Smooth muscle cell (in vitro differentiated cells): ENCODE measurements around the gene SLC24A4. TPM values are rescaled to one million over a fixed set of nuclear protein-coding genes. Genes with fewer than 3 reads are reported as not detected.

Experiments used
- DNase-seq: peaks from one replicate; lab custom pipeline; 2025; ENCODE audit not compliant: unreplicated experiment; lab: John Stamatoyannopoulos, UW
- H2AFZ ChIP-seq: fragments of 200-600 bp; sonication (generic); 2 replicates; pipeline ENCODE4 v1.6.0; 2016; ENCODE audit warnings: antibody characterized with exemption, low read depth, mild to moderate bottlenecking
- H3F3A ChIP-seq: fragments of 200-600 bp; sonication (generic); 2 replicates; pipeline ENCODE4 v1.6.0; 2017; ENCODE audit warnings: antibody characterized with exemption, low read depth
- H3K27ac ChIP-seq: fragments of 200-600 bp; sonication (generic); 2 replicates; pipeline ENCODE4 v1.5.1; 2016; ENCODE audit warnings: low read depth, mild to moderate bottlenecking
- H3K27me3 ChIP-seq: fragments of 200-600 bp; sonication (generic); 2 replicates; pipeline ENCODE4 v1.6.1; 2016; ENCODE audit warnings: low read depth, mild to moderate bottlenecking
- H3K36me3 ChIP-seq: fragments of 200-600 bp; sonication (generic); 2 replicates; pipeline ENCODE4 v1.5.1; 2016; ENCODE audit warnings: low read depth
- H3K4me1 ChIP-seq: fragments of 200-600 bp; sonication (generic); 2 replicates; pipeline ENCODE4 v1.5.1; 2016; ENCODE audit warnings: low read depth
- H3K4me2 ChIP-seq: fragments of 200-600 bp; sonication (generic); 2 replicates; pipeline ENCODE4 v1.6.0; 2016; ENCODE audit warnings: mild to moderate bottlenecking
- H3K4me3 ChIP-seq: fragments of 200-600 bp; sonication (generic); 2 replicates; pipeline ENCODE4 v1.5.1; 2016; ENCODE audit warnings: mild to moderate bottlenecking
- H3K79me2 ChIP-seq: fragments of 200-600 bp; sonication (generic); 2 replicates; pipeline ENCODE4 v1.6.0; 2016; ENCODE audit warnings: low read depth, mild to moderate bottlenecking
- H3K9ac ChIP-seq: fragments of 200-600 bp; sonication (generic); 2 replicates; pipeline ENCODE4 v1.6.0; 2016; ENCODE audit warnings: low read depth
- H3K9me3 ChIP-seq: fragments of 200-600 bp; sonication (generic); replicated peaks from 2 replicates; pipeline ENCODE4 v1.5.1; 2016; ENCODE audit warnings: low read depth
- H4K20me1 ChIP-seq: fragments of 200-600 bp; sonication (generic); 2 replicates; pipeline ENCODE4 v1.6.0; 2016; ENCODE audit warnings: low read depth
- WGBS: methylation state at CpG from one replicate; pipeline ENCODE4 v1.1.7; 2016; ENCODE audit warnings: low lambda C conversion rate; 5-methylcytosine and 5-hydroxymethylcytosine counted together
- polyA plus RNA-seq: library from polyadenylated mRNA; unstranded; fragments of >200 nt; fragmentation: Nextera tagmentation; extraction: Ambion mirVana; gene quantifications from 2 replicates; pipeline ENCODE4 v1.2.1, GENCODE V29; 2016
- total RNA-seq: library from RNA; depleted of rRNA; stranded (reverse); fragments of >200 nt; gene quantifications from 2 replicates; pipeline ENCODE4 v1.2.3, GENCODE V29; 2014
- TF ChIP-seq, protein P1 (sequence below): fragments of 200-600 bp; sonication (generic); IDR thresholded peaks from 2 replicates; pipeline ENCODE4 v1.5.1; 2017; ENCODE audit warnings: borderline replicate concordance, mild to moderate bottlenecking, antibody characterized with exemption; ENCODE audit not compliant: insufficient read depth, poor library complexity, severe bottlenecking

SLC24A4 gene
- total and polyA plus RNA-seq, 2 experiments from 2014 or later = 0.58 TPM; not detected in 1

- H4K20me1 ChIP-seq = no peaks in the 10 kb centered on the region
- no peak overlapping the region for H2AFZ ChIP-seq
- no peak overlapping the region for H3K27ac ChIP-seq
- TF ChIP-seq, protein P1, sequence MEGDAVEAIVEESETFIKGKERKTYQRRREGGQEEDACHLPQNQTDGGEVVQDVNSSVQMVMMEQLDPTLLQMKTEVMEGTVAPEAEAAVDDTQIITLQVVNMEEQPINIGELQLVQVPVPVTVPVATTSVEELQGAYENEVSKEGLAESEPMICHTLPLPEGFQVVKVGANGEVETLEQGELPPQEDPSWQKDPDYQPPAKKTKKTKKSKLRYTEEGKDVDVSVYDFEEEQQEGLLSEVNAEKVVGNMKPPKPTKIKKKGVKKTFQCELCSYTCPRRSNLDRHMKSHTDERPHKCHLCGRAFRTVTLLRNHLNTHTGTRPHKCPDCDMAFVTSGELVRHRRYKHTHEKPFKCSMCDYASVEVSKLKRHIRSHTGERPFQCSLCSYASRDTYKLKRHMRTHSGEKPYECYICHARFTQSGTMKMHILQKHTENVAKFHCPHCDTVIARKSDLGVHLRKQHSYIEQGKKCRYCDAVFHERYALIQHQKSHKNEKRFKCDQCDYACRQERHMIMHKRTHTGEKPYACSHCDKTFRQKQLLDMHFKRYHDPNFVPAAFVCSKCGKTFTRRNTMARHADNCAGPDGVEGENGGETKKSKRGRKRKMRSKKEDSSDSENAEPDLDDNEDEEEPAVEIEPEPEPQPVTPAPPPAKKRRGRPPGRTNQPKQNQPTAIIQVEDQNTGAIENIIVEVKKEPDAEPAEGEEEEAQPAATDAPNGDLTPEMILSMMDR = no peak
- WGBS = 92% methylated on average over 2 of the region's 2 CpGs
- H3K4me1 ChIP-seq = no peaks in the 10 kb centered on the region
- H3K4me2 ChIP-seq = no peak overlapping the region
- no peaks in the 10 kb centered on the region for H3K79me2 ChIP-seq
- peaks cover 38% of the 10 kb centered on the region for H3K27me3 ChIP-seq
- no peak overlapping the region for H3K4me3 ChIP-seq
- H3K36me3 ChIP-seq = no peaks in the 10 kb centered on the region
- no peaks in the 10 kb centered on the region for H3K9me3 ChIP-seq
- DNase-seq = no peak
- H3F3A ChIP-seq = no peaks in the 10 kb centered on the region
- H3K9ac ChIP-seq = no peak overlapping the region
Measured at GRCh38 chr14:92294506-92294905, 28.5 kb upstream of the SLC24A4 start.

- H3K9ac ChIP-seq = no peak overlapping the region
- H3K36me3 ChIP-seq = no peaks in the 10 kb centered on the region
- no peak for DNase-seq
Measured at GRCh38 chr14:92297818-92298595, 25.0 kb upstream of the SLC24A4 start.

GRCh38 chr14:92302481-92302880, 20.5 kb upstream of the SLC24A4 start:
- no peak for DNase-seq
- Histone ChIP-seq H3K27me3 (peaks cover 23% of the 10 kb centered on the region), H3K9ac (no peak overlapping the region), H3K36me3 (no peaks in the 10 kb centered on the region), H3K79me2 (no peaks in the 10 kb centered on the region), H3K4me2 (no peak overlapping the region), H4K20me1 (no peaks in the 10 kb centered on the region), H3K4me1 (no peaks in the 10 kb centered on the region), H2AFZ (no peak overlapping the region), H3K9me3 (no peaks in the 10 kb centered on the region), H3K4me3 (no peak overlapping the region), H3K27ac (no peak overlapping the region), H3F3A (no peaks in the 10 kb centered on the region)
- 85% methylated on average over 5 of the region's 5 CpGs for WGBS
- TF ChIP-seq, protein P1 = no peak

More at GRCh38 chr14:92297818-92298595, 25.0 kb upstream of the SLC24A4 start:
- H3K27ac ChIP-seq = no peak overlapping the region
- no peak overlapping the region for H3K4me3 ChIP-seq
- 85% methylated on average over 6 of the region's 6 CpGs for WGBS
- H3K4me1 ChIP-seq = no peaks in the 10 kb centered on the region
- H3K4me2 ChIP-seq = no peak overlapping the region
- H3K79me2 ChIP-seq = no peaks in the 10 kb centered on the region
- H3K9me3 ChIP-seq = no peaks in the 10 kb centered on the region
- H4K20me1 ChIP-seq = no peaks in the 10 kb centered on the region
- H2AFZ ChIP-seq = no peak overlapping the region
- peaks cover 32% of the 10 kb centered on the region for H3K27me3 ChIP-seq
- H3F3A ChIP-seq = no peaks in the 10 kb centered on the region
- TF ChIP-seq, protein P1 = no peak

DNA sequence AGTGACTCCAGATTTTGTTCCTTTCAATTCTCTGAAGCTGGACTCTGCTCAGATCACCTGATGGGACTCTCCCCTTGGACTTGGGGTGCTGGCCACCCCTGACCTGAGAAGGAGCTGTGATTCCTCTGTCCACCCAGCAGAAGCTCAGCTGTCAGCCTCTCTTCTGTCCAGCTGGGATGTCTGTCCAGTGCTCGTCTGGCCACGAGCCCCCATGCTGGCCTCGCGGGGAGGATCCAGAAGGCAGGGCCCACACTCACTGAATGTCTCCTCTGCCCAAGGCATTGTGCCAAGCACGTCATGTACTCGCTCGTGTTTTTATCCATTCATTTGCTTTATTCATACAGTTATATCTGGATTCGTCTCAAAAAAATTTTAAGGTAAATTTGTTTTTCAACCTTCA, 14.2 kb upstream of the SLC24A4 start:
- TF ChIP-seq, protein P1 = no peak
- no peak overlapping the region for H3K9ac ChIP-seq
- H2AFZ ChIP-seq = no peak overlapping the region
- H4K20me1 ChIP-seq = no peaks in the 10 kb centered on the region
- no peaks in the 10 kb centered on the region for H3F3A ChIP-seq
- H3K27ac ChIP-seq = no peak overlapping the region
- H3K4me3 ChIP-seq = no peak overlapping the region
- WGBS = 91% methylated on average over 8 of the region's 8 CpGs
- H3K27me3 ChIP-seq = peaks cover 6% of the 10 kb centered on the region
- H3K9me3 ChIP-seq = no peaks in the 10 kb centered on the region
- no peak overlapping the region for H3K4me2 ChIP-seq
- H3K4me1 ChIP-seq = no peaks in the 10 kb centered on the region
- no peaks in the 10 kb centered on the region for H3K79me2 ChIP-seq
- no peak for DNase-seq
- no peaks in the 10 kb centered on the region for H3K36me3 ChIP-seq
